ENCODE results near the gene FTO.

- no peak for TF ChIP-seq TAF1 (IDR thresholded peaks at IDR 0.05; ENCODE audit: borderline replicate concordance, insufficient read depth, low read length)
- TF ChIP-seq, protein P1, sequence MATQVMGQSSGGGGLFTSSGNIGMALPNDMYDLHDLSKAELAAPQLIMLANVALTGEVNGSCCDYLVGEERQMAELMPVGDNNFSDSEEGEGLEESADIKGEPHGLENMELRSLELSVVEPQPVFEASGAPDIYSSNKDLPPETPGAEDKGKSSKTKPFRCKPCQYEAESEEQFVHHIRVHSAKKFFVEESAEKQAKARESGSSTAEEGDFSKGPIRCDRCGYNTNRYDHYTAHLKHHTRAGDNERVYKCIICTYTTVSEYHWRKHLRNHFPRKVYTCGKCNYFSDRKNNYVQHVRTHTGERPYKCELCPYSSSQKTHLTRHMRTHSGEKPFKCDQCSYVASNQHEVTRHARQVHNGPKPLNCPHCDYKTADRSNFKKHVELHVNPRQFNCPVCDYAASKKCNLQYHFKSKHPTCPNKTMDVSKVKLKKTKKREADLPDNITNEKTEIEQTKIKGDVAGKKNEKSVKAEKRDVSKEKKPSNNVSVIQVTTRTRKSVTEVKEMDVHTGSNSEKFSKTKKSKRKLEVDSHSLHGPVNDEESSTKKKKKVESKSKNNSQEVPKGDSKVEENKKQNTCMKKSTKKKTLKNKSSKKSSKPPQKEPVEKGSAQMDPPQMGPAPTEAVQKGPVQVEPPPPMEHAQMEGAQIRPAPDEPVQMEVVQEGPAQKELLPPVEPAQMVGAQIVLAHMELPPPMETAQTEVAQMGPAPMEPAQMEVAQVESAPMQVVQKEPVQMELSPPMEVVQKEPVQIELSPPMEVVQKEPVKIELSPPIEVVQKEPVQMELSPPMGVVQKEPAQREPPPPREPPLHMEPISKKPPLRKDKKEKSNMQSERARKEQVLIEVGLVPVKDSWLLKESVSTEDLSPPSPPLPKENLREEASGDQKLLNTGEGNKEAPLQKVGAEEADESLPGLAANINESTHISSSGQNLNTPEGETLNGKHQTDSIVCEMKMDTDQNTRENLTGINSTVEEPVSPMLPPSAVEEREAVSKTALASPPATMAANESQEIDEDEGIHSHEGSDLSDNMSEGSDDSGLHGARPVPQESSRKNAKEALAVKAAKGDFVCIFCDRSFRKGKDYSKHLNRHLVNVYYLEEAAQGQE (IDR thresholded peaks at IDR 0.05; ENCODE audit: insufficient read depth in 1 of 2, low read depth in 2 of 2, low read length in 2 of 2) = no peak
Measured at GRCh38 chr16:54123766-54124165, 419.8 kb downstream of the FTO start.

All from PFSK-1 (cell line).